ENCODE data around the gene RER1.

DNA sequence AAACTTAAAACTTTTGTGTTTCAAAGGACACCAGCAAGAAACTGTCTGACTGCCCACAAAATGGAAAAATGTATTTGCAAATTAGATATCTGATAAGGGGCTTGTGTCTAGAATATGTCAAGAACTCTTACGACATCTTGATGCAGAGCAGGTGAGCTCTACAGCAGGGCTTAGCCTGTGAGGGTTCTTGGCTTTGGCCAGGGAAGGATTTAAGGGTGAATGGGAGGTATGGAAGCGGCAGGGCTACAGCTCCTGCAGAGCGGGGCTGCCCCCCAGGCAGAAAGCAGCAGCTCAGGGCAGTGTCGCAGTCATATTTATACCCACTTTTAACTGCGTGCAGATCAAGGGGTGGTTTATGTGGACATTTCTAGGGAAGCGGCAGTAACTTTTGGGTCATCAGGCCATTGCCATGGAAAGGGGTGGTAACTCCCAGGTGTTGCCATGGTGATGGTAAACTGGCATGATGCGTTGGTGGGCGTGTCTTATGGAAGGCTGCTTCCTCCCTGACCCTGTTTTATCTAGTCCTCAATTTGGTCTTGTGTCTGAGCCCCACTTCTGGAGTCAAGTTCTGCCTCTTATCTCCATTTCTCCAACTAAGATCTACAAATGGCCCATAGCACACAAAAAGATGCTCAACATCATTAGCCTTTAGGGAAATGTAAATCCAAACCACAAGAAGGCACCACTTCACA lies 23.4 kb upstream of the RER1 start:
- TF ChIP-seq, protein P1, sequence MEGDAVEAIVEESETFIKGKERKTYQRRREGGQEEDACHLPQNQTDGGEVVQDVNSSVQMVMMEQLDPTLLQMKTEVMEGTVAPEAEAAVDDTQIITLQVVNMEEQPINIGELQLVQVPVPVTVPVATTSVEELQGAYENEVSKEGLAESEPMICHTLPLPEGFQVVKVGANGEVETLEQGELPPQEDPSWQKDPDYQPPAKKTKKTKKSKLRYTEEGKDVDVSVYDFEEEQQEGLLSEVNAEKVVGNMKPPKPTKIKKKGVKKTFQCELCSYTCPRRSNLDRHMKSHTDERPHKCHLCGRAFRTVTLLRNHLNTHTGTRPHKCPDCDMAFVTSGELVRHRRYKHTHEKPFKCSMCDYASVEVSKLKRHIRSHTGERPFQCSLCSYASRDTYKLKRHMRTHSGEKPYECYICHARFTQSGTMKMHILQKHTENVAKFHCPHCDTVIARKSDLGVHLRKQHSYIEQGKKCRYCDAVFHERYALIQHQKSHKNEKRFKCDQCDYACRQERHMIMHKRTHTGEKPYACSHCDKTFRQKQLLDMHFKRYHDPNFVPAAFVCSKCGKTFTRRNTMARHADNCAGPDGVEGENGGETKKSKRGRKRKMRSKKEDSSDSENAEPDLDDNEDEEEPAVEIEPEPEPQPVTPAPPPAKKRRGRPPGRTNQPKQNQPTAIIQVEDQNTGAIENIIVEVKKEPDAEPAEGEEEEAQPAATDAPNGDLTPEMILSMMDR (IDR thresholded peaks at IDR 0.05; ENCODE audit: insufficient read depth, low read depth, low read length), result no peak
- no peak for TF ChIP-seq EZH2 (IDR thresholded peaks at IDR 0.05; ENCODE audit: insufficient read depth, low read length)
